NCI-H82 treated with DMSO at 0.1 percent for 48 hours (cell line): ENCODE data around the gene GRIA4.

Experiments used
- DNase-seq: peaks from one replicate; lab custom pipeline; 2025; ENCODE audit not compliant: unreplicated experiment; lab: John Stamatoyannopoulos, UW

GRIA4 gene

DNA sequence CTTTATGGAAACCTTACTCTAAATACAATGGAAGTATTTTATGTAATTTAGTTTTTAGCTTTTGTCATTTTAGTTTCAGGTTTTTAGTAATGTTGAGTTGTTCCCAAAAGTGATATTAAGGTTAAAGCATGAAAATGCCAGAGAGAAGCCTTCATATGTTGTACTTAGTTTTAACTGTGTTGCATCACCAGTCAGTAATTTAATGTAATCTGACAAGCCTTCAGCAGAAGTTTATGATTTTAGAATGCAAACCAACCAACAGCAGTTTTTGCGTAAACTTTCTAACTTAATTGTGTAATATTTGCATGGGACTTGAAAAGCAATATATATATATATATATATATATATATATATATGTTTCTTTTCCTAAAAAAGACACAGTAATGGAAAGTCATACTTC is 301.6 kb downstream of the GRIA4 start:
- no peak for DNase-seq

DNA sequence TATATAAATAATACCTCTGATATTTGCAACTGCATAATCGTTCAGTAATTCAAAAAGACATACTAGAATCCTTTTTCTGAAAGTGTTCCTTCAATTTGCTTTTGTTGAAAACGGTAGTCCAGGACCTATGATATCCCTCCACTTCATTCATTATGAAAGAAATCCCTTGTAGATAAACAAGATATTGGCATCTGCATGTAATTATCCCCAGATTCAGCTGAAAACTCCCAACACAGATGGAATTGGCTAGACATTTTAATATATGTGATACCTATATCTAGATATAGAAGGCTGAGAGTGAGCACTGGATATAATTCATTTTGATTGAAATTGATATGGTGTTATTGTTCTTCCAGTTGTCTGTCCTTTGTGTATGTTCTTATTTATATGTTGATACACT is 302.8 kb downstream of the GRIA4 start:
- no peak for DNase-seq

DNA sequence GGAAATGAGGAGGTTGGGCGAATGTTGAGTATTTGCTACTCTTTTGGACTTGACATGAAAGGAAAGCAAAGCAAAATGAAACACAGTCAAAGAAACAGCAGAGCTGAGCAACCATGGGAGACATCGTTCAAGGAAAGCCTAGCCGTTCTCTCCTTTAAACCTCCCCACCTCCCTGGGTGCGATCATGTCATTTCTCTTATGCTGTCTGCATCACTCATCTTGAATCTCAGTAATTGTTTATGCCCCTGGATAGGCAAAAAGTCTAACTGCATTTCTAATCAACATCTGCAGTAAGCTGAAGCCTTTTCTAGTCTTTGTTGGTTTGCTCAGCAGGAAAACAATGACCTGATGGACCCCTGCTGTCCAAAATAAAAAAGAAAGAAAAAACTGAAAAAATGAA is 305.1 kb downstream of the GRIA4 start:
- DNase-seq: no peak

DNA sequence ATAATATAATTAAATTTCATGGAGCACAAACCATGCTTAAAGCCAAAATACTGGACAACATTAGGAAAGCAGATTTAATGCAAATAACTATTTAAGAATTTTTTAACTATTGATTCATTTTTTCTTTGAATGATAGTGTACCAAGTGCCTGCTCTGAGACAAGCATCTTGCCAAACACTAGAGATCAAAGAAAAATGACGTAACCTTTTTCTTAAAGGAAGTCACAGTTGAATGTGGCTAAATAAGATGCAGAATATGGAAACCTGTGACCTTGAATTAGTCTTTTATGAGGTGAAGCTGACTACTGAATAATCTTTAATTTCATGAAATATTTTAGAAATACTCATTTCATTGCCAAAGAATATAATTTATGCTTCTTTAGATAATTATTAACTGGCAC is 308.2 kb downstream of the GRIA4 start:
- DNase-seq: no peak

DNA sequence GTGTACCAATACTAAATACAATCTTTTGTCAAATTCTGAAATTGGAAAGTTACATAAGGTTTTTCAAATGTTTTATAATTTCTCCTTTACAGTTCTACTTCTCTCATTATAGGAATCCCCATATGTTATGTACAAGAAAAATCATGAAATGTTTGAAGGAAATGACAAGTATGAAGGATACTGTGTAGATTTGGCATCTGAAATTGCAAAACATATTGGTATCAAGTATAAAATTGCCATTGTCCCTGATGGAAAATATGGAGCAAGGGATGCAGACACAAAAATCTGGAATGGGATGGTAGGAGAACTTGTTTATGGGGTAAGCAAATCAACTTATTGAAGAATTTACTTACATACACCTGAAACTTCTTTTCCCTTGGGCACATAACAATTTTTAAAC is 308.7 kb downstream of the GRIA4 start:
- DNase-seq: no peak

DNA sequence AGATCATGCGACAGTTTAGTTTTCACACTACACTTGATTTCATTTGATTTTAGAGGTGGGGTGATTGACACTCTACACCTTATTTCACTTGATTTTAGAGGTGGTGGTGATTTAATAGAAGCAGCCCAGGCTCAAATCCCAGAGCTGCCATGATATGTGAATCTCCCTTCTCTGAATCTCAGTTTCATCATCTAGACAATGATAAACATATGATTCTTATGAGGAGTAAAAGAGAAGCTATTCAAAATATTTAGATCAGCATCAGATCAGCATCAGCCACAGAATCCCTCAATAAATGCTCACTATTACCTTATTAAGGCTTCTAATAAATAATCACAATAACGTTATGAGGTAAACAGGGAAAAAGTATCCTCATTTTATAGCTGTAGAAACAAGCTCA is 313.4 kb downstream of the GRIA4 start:
- no peak for DNase-seq

DNA sequence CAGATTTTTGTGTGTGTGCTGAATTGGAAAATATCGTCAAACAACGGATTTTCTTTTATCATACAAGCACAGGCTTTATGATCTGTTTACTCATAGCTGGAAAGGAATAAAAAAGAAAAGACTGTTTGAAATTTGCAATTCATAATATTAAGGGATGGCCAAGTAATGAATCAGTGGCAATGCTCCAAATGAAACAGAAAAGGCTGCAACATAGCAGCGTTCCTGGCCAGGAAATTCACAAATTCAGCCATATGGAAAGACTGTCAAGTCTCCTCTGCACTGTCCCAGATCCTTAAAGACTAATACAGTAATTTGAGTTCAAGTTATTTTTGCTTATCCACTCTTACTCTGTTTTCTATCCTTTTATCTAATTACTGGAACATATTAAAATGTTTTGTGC is 313.9 kb downstream of the GRIA4 start:
- DNase-seq: no peak

DNA sequence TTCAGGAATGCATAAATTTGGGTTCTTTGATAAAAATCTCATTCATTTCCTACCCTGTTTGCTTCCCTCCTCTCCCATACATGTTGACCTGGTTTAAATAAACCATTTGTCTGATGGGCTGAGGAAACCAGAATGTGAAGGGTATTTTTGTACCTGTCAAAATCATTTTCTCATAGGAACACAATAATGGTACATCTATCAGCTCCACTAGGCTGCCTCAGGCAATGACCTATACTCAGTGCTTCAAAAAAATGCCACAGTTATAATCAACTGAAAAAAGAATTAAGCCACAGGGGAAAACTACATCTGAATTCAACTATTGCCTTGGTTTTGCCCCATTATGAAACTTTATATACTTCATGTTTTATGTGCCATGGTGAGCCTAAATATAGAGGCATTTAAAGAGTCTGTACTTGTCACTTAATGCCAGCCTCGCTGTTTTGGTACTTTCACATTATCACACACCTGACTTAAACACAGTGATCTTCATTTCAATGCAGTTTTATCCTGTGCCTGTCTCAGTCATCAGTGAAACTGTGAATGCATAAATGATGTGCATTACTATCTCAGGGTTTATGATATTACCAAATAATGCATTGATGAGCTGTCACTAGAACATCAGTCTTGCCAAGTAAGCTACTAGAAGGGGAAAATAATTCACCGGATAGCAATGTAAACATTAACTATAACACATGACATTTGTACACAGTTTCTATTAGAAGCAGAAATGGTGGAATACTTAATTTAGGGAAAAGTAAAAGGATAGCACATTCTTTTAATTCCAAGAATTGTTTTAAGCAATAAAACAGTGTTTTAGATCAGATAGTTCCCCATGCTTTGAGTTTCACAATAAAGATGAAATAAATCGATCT is 319.4 kb downstream of the GRIA4 start:
- DNase-seq: no peak

DNA sequence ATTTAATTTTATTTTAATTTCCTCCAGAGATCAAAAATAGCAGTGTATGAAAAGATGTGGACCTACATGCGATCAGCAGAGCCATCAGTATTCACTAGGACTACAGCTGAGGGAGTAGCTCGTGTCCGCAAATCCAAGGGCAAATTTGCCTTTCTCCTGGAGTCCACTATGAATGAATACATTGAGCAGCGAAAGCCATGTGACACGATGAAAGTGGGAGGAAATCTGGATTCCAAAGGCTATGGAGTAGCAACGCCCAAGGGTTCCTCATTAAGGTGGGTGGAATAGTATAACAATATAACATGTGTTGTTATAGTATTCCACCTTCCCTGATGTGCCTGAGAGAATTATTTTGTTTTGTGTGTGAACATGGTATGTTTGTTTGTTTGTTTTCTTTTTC is 323.8 kb downstream of the GRIA4 start:
- no peak for DNase-seq

DNA sequence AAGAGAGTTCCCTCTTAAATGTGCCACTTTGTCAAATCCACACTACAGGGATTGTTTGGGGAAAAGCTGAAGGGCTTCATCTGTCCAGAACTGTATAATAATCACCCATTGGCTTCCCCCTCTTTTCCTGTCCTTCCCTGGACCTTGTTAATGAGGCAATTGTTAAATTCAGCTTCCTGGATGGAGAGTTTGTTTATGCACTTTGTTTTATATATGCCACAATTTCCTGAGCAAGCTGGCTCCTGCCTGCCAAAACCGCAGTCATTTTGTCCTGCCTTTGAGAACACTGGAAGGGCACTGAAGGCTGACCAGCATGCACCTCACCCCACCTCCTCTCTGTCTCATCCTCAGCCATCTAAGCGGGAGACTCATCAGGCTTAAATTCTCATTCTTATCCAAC is 325.9 kb downstream of the GRIA4 start:
- DNase-seq: no peak

DNA sequence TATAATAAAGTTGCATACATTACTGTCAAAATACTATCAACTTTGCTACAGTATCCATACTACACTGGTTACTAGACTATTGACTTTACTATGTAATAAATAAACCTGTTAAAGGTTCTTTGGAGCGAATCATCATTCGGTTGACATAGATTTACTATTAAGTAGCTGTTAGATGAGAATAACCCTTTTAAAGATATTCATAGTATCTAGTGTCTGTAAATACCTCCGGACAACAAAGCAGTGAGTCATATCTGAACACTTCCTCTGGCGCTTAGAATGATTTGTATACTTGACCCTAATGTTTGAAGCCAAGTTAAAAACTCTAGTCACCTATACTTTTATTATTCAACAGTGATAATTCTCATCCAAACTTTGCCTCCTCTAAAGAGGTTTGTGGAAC is 327.5 kb downstream of the GRIA4 start:
- no peak for DNase-seq

DNA sequence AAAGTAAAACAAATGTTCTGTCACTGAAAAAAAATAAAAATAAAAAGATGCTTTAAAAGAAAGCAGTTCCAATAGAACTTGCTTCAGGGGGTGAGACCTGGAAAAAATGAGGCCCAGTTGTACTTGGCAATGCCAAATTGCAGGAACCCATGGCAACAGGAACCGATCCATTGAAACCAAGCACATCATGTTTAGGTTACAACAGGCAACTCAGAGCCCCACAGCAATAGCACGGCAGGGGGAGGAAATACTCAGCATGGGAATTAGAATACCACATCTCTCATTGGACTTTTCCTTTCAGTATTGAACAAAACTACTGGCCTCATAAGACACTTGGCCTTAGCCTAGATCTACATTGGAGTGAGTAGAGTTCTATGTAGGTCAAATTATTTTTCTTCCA is 327.9 kb downstream of the GRIA4 start:
- DNase-seq: no peak

DNA sequence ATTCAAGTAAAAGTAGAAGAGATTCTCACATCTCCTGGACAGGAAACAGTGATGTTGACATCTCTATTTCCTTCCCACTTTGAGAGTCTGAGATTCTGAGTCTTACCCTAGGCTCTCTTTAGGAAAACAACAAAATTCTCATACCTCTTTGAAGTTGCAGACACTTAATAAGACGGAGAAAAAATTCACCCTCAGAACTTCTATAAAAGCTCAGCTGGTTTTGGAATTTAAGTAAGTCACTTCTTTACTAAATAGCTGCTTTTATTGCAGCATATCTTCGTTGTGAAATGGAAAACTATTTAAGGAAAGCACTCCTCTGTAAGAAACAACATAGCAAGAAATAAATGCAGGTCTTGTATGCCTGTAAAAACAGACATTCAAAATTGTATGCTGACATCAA is 333.0 kb downstream of the GRIA4 start:
- DNase-seq: no peak

DNA sequence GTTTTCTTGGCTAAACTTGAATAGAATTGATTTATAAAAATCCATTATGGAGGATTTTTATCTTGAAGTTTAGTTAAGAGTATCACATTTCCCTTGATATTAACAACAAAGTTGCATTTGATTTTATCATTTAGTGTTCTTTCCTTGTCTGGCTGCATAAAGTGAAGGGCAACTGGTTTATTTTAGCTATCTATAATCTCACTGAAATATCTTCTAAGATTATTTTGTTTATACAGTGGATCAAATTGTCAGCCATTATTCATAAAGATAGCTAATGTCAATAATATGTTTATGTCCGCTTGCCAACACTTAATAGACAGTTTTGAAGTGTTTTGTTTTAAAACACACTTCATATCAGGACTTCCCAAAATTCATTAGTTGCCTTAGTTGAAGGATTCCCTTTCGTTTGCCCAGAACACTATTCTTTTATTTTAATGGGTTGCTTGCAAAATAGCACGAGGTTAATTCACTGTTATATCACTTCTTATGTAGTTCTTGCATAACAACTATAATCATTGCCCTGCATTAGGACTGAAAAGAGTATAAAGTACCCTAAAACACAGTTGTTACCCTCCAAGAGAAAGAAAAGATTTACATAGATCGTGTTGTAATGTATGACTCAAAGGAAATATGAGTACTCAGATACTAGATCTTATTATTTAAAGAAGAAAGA is 339.2 kb downstream of the GRIA4 start:
- no peak for DNase-seq

DNA sequence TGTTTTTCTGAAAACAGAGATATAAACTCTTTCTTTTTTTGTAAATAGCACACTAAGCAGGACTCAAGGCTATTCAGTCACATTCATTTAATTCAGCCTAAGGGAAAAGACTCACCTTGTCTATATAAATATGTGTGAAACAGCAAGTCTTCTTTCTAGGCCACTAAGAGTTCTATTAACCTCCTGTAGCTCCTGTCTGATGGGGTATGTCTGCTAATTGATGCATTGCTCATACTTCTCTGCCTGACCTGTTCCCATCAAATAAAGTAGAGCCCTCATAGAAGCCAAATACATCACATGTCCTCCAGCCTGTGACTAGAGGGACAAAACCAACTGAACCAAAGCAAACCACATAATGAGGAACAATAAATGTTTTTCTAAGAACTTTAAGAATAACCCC is 344.0 kb downstream of the GRIA4 start:
- no peak for DNase-seq

DNA sequence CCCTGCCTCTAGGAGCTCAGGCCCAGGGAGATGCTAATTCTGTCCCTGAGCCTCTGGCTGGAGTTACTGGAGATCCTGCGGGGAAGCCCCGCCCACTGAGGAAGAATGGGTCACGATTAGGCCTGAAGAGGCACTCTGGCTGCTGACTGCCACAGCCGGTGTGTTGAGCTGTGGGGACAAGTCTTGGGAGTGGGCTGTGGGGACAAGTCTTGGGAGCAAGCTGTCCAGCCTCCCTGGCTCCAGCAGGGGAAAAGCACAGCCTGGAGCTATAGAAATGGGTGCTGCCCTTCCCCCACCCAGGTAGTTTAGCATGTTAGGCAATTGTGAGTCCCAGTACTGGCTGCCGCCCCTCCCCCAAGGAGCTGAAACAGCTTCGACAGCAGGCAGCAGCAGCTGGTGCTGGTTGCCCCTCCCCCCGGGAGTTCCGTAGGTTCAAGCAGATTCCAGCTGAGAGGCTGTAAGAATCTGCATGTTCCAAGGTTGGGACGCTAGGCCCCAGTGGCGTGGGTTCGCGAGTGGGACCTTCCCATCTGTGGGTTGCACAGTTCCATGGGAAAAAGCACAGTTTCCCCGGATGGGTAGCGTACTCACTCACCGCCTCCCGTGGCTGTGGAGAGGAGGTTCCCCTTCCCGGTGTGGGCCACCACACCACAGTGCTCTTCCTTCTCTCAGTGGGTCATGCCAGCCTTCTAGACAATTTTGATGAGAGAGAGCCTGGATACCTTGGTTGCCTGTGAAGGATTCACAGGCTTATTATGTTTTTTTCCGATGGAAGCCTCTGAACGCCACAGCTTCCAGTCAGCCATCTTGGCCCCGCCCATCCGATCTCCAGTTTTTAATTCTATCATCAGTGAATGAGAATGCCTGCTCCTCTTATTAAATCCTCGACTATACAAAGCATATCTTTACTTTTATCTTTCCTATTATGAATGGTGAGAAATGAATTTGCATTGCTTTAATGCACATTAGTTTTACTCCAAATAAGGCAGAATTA is 350.7 kb downstream of the GRIA4 start:
- DNase-seq: peak; percentile 88

DNA sequence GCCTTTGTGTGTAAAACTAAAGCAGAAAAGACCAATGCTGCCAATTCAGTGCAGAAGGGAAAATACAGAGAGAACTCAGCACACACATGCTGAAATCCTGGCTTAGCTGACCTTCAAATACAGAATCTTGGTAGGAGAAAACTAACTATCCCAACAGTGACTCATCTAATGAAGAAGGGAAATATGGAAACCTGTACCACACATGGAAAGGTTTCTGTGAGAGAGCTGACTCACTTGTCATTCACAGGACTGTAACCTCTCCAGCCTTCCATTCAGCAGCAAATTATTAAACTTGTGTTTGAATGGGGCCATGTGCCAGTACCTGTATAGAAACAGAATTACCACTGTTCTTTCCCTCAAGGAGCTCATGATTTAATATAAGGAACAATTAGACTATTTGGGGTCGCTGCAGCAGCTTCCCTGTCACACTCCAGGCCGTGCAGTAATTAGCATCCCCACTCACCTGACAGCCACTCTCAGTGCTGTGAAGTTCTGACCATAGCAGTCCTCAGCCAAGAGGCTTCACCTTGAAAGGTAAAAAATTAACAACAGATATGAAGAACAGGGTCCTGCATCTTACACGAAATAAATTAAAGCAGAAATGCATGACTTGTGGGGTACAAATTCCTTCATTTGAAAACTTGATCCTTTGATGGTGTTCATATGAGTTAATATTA is 358.3 kb downstream of the GRIA4 start:
- DNase-seq: no peak

DNA sequence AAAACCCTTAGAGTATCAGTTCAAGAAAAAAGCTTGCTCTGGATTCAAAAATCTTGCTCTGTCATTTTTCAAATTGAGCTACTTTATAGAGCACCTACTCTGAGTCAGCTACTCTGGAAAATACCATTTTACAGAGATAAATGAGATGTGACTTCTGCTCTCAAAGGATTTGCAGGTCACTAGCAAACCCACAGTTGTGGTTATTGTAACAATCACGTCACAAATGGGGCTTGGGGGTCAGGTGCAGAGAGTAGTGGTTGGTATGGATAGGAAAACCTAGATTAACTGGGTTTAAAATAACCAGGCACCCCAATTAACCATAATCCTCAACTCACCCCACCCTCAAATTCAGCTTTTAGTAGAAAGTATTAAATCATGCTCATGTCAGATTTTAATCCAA is 359.9 kb downstream of the GRIA4 start:
- DNase-seq: no peak

DNA sequence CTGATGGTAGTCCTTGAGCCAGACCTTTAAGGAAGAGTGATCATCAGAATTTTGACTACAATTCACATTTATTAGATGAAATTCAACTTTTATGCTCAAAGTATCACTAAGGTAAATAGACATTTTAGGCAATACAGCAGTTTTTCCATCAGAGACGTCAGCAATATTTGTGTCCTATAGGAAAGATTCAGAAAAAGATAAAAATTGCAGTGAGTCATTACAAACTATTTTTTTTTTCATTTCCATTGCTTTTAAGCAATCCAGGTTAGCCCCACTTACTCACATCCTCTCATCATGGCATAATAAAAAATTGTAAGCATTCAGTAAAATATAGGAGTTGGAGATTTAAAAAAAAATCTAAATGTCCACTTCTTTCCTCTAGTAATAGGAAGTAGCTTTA is 365.3 kb downstream of the GRIA4 start:
- DNase-seq: no peak

DNA sequence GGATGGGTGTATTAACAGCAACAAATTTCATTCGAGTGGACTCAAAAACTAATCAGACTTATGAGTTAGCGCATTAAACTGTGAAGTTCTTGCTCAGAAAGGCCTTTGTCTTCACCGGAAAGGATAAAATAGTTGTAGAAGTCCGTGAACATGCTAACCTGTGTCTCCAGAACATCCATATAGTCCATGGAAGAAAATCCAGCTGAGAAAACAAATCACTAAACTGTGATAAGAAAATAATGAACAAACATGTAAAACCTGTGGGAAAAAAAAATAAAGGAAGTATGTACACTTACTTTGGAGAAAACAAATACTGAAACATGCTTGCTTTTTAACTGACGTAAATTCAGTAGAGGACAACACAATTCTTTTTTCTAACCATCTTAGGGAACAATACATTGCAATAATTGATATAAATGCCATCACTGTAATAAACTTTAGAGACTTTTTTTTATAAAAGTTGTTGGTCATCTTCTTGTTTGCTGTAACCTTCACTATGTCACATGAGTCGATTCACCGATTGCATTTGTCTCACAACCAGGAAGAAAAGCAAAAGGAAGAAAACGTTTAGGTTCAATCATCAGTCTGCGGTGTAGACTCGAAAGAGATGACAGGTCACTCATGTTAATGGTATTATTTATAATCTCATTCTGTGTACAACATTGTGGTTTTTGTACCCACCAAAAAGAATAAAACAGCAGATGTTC is 370.3 kb downstream of the GRIA4 start:
- DNase-seq: no peak
